Endometrium (tissue), 2 donors: ENCODE measurements around the gene TDP2.
"Not testable (repeated sequence)": the region's sequence is repeated elsewhere in the genome, so short reads cannot be mapped to it uniquely, and the experiment has no call there.

Experiments
- FAIRE-seq: peaks from 2 replicates; lab custom pipeline; 2012; peaks lifted over from hg19 to GRCh38; lab: Jason Lieb, UNC
- donor health status: control.
- donor health status: control.

Gene TDP2

GRCh38 chr6:24666641-24667377 lies at the start of gene TDP2, which contains the start of gene ACOT13:
TDP2 (minus strand) TSS chr6:24666899; CDS start chr6:24666862, 37 bp downstream.
ACOT13 (plus strand) TSS chr6:24667077; CDS start chr6:24667264, 187 bp downstream.
- FAIRE-seq, result no peak

GRCh38 chr6:24710519-24711303 lies 44.0 kb upstream of the TDP2 start:
- no peak for FAIRE-seq

- no peak for FAIRE-seq
Observed at GRCh38 chr6:24709014-24709711, 42.5 kb upstream of the TDP2 start.

GRCh38 chr6:24708612-24709011 lies 41.9 kb upstream of the TDP2 start:
- FAIRE-seq, result no peak

- no peak for FAIRE-seq
Observed at GRCh38 chr6:24704468-24704867, 37.8 kb upstream of the TDP2 start.

- FAIRE-seq, result no peak
Observed at GRCh38 chr6:24702720-24703282, 36.1 kb upstream of the TDP2 start.

- no peak for FAIRE-seq
Observed at GRCh38 chr6:24699521-24700359, 33.0 kb upstream of the TDP2 start.

- FAIRE-seq, result no peak
Observed at GRCh38 chr6:24696097-24696496, 29.4 kb upstream of the TDP2 start.

GRCh38 chr6:24695635-24696034 lies 28.9 kb upstream of the TDP2 start:
- FAIRE-seq, result not testable (repeated sequence)

- FAIRE-seq, result no peak
Observed at GRCh38 chr6:24694198-24694597, 27.5 kb upstream of the TDP2 start.

- no peak for FAIRE-seq
Observed at GRCh38 chr6:24692848-24693592, 26.3 kb upstream of the TDP2 start.

- no peak for FAIRE-seq
Observed at GRCh38 chr6:24692415-24692814, 25.7 kb upstream of the TDP2 start.

GRCh38 chr6:24692003-24692402 lies 25.3 kb upstream of the TDP2 start:
- FAIRE-seq, result no peak

GRCh38 chr6:24691550-24691949 lies 24.9 kb upstream of the TDP2 start:
- FAIRE-seq, result no peak

- FAIRE-seq, result no peak
Observed at GRCh38 chr6:24690593-24690992, 23.9 kb upstream of the TDP2 start.

GRCh38 chr6:24689964-24690363 lies 23.3 kb upstream of the TDP2 start:
- FAIRE-seq, result no peak

- FAIRE-seq, result no peak
Observed at GRCh38 chr6:24686946-24687345, 20.2 kb upstream of the TDP2 start.

- no peak for FAIRE-seq
Observed at GRCh38 chr6:24686408-24686807, 19.7 kb upstream of the TDP2 start.

- no peak for FAIRE-seq
Observed at GRCh38 chr6:24683297-24684296, 16.9 kb upstream of the TDP2 start.

GRCh38 chr6:24680582-24680981 lies 13.9 kb upstream of the TDP2 start:
- no peak for FAIRE-seq
